ENCODE results near the gene TRAPPC2L.

- TF ChIP-seq RAD21 (IDR thresholded peaks at IDR 0.05; ENCODE audit: low read depth) (no peak), MAX (IDR thresholded peaks at IDR 0.05) (no peak), FOXM1 (IDR thresholded peaks at IDR 0.05; ENCODE audit: borderline replicate concordance, low read depth) (no peak), EP300 (IDR thresholded peaks at IDR 0.05; ENCODE audit: borderline replicate concordance) (no peak), TCF12 (IDR thresholded peaks at IDR 0.05; ENCODE audit: low read depth) (no peak), TEAD4 (IDR thresholded peaks at IDR 0.05) (no peak), YY1 (IDR thresholded peaks at IDR 0.05; ENCODE audit: low read depth) (no peak), CREB1 (IDR thresholded peaks at IDR 0.05; ENCODE audit: low read depth) (no peak), ZBTB7A (IDR thresholded peaks at IDR 0.05; ENCODE audit: low read depth) (no peak)
Observed at GRCh38 chr16:88855736-88856121, 1.2 kb upstream of the TRAPPC2L start.
